GM12872 (cell line): ENCODE data around the gene SLTM.

ENCODE experiments used
- TF ChIP-seq, protein P1 (sequence below): IDR thresholded peaks from 3 replicates; pipeline ENCODE4 v1.5.1; 2011; ENCODE audit warnings: low read depth, mild to moderate bottlenecking, low read length, moderate library complexity; ENCODE audit not compliant: insufficient read depth

SLTM gene

DNA sequence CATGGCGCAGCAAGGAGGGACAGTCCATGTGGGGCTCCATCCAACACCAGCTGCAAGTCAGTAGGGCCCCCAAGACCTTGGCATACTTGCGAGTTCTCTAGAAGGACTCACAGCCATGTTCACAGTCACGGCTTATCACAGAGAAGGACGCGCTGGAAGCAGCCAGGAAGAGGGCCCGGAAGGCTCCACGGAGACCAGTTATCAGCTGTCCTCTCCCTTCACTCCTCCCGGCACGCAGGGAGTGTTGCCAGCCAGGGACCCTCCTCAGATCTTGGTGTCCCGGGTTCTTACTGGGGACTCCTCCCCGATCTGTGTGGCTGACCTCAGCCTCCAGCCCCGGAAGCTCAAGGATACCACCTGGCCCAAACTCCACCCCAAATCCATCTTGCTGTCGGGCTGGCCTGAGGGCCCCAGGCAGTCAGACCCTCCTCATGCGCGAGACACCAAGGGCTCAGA is 68.0 kb downstream of the SLTM start:
- TF ChIP-seq, protein P1, sequence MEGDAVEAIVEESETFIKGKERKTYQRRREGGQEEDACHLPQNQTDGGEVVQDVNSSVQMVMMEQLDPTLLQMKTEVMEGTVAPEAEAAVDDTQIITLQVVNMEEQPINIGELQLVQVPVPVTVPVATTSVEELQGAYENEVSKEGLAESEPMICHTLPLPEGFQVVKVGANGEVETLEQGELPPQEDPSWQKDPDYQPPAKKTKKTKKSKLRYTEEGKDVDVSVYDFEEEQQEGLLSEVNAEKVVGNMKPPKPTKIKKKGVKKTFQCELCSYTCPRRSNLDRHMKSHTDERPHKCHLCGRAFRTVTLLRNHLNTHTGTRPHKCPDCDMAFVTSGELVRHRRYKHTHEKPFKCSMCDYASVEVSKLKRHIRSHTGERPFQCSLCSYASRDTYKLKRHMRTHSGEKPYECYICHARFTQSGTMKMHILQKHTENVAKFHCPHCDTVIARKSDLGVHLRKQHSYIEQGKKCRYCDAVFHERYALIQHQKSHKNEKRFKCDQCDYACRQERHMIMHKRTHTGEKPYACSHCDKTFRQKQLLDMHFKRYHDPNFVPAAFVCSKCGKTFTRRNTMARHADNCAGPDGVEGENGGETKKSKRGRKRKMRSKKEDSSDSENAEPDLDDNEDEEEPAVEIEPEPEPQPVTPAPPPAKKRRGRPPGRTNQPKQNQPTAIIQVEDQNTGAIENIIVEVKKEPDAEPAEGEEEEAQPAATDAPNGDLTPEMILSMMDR, result no peak

GRCh38 chr15:58864602-58865424 is 68.7 kb downstream of the SLTM start:
- TF ChIP-seq, protein P1, result no peak

- TF ChIP-seq, protein P1, result no peak
Observed at GRCh38 chr15:58862326-58862725, 71.2 kb downstream of the SLTM start.

GRCh38 chr15:58856086-58856485 is 77.4 kb downstream of the SLTM start:
- TF ChIP-seq, protein P1, result no peak

GRCh38 chr15:58854593-58854992 is 78.9 kb downstream of the SLTM start:
- TF ChIP-seq, protein P1, result no peak

DNA sequence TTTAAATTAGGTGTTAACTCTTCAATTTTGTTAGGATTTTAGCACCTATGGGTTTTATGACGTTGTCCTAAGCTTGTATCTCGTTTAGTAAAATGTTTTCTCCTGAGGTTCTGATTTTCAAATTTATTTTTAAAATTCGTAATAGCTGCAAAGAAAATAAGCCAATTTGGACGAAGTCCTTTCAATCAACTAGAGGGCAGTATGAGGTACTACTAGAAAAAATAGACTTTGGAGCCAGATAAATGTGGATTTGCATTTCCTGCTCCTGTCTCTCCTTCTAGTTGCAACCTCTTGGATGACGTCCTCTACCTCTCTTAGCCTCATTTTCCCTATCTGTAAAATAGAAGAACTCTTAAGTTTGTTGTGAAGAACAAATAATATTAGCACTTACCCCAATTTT is 81.1 kb downstream of the SLTM start:
- TF ChIP-seq, protein P1, result 0 out of 3 replicates have a peak, but pooled peaks have one; percentile 7

DNA sequence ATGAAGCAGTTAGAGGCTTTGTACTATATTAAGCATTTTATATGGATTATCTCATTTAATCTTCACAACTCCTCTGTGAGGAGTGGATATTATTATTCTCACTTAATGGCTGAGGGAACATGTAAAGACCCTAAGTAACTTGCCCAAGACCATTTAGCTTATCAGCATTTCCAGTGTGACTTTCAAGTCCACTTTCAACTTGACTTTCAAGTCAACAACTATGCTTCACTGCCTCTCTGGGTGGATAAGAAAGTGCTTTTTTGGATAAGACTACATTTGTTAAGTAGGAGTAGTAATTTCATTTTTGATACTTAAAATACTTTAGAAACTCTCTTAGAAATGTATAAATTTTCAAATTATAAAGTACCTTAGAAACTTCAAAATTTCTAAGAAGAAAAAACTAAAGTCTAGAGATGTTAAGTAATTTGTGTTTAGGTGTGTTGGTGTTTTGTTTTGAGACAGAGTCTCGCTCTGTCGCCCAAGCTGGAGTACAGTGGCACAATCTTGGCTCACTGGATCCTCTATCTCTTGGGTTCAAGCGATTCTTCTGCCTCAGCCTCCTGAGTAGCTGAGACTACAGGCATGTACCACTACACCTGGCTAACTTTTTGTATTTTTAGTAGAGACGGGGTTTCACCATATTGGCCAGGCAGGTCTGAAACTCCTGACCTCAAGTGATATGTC is 90.6 kb downstream of the SLTM start:
- TF ChIP-seq, protein P1, result no peak
